GM18508 (cell line): ENCODE measurements around the gene CRIM1.

ENCODE experiments used
- ATAC-seq: cut with Tn5 transposase; IDR thresholded peaks from one replicate; pipeline ENCODE4 v1.9.1; 2021; ENCODE audit warnings: moderate number of reproducible peaks; ENCODE audit not compliant: insufficient read depth, unreplicated experiment

The CRIM1 gene

DNA sequence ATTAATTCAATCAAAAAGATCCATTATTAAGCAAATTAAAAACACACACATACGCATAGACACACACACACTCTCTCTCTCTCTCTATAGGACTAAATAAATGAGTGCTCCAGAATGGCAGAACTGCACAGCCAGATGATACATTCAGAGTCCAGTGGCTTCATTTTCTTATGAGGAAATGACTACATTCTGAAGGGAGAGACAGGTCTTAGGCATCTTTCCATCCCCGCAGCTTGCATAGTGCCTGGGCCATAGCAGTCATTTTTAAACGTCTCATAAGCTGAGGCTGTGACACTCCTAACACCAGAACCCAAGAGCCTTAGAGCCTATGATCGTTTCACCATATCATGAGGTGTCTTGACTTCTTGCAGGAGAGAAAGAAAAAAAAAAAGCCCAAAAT is 211.3 kb downstream of the CRIM1 start:
- ATAC-seq: no peak

DNA sequence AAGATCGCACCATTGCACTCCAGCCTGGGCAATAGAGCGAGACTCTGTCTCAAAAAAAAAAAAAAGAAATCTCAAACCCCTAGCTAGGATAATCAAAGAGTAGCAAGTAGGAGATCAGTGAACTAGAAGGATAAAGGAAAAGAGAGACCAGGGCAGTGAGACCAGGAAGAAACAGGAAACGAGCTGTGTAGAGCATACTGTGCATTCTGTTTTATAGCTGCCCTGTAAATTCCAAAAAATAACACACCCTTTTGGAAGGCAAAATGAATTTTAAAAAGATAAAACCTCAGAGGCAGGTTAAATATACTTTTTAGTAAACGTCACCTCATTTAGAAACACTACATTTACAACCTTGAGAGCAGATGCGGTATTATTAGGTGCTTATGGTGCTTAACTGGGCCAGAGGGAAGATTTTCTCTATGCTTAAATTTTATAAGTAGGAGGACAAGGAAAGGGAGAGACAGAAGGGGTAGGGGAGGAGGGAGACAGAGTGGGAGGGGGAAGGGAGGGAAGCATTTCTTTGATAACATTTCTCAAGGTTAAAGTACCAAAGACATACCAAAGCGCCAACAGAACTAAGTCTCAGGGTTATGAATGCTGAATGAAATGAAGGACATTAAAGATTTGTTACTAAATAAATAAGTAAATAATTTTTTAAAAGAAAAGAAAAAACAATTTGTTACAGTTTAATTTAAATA is 212.3 kb downstream of the CRIM1 start:
- ATAC-seq: no peak

DNA sequence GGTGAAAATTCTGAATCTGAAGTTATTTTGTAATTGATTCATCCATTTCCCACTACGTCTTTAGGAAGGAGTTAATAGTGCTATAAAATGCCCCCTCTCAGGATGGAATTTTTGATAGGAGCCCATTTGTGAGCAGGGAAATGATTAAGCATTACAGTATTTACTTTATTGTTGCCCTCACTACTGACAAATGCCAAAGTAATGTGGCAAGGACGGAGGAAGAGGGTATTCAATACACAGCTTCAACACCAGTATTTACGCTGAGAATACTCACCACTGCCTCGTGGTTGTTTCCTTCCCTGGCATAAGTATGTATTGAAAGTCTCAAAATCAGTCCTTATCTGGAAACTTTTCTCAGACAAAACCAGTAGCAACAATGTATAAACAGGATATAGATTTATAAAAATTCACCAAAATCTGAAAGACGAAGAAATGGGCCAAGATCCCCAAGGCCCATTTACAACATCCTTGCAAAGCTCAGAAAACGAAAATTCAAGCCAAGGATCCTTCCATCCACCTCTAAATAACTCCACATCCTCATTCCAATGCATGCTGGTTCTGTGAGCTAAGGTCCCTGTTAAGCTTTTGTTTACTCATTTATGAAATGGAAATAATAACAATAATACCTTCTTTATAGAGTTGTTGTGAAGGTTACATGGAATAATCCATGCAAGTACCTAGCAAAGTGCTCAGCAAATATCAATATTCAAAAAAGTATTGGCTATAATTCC is 213.1 kb downstream of the CRIM1 start:
- no peak for ATAC-seq

DNA sequence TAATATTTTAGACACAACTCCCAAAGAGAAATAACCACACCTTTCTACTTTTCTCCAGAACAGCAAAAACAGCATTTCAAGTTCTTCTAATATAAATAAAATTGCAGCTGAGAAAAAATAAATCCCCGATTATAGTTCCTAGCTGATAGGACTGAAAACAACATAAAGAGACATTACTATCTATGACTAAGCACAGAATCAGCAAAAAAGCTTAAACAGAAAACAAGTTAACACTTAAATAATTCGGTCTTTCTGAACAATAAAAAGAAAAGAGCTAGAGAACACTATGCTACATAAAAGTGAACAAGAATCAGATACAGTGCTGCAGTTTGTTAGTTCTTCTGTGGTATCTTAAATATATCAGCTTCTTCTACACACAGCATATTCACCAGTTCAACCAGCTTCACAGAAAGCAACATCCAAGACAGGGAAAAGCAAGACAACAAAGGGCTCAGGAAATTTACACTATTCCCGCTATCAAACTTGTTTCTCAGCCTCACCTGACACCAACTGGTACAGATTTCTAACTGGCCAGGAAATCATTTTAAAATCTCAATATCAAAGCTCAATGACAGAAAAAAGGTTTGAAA is 213.8 kb downstream of the CRIM1 start:
- no peak for ATAC-seq

DNA sequence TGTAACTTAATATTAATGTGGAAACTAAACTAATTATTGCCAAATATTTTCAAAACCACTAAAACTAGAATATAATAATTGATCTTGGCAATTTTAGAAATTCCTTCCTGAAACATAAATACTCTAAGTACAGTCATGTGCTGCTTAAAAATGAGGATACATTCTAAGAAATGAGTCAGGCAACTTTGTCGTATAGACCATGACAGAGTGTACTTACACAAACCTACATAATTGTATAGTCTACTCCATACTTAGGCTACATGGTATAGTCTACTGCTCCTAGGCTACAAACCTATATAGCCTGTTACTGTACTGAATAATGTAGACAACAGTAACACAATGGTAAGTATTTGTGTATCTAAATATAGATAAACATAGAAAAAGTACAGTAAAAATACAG is 214.8 kb downstream of the CRIM1 start:
- no peak for ATAC-seq

DNA sequence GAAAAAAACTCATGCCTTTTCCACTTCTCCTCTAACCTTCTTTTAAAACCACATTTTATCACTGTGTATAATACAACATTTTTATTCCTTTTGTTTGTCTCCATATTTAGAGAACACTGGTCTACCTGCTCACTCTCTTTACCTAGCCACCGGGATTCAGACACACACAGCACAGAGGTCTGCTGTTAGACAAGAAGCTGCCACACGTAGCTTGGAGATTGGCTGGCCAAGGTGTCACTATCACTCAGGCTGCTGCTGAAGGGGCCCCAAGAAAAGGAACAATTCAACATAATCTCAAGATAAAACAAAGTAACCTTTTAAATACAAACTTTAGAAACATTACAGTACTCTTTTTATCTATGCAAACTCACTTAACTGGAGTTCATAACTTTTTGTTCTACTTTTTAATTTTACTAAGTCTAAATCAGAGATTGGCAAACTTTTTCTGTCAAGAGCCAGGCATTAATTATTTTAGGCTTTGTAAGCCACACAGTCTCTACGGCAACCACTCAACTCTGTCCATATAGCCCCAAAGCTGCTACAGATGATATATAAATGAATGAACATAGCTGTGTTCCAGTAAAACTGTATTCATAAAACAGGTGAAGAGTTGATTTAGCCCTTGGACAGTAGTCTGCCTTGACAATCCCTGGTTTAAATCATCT is 216.6 kb downstream of the CRIM1 start:
- no peak for ATAC-seq

DNA sequence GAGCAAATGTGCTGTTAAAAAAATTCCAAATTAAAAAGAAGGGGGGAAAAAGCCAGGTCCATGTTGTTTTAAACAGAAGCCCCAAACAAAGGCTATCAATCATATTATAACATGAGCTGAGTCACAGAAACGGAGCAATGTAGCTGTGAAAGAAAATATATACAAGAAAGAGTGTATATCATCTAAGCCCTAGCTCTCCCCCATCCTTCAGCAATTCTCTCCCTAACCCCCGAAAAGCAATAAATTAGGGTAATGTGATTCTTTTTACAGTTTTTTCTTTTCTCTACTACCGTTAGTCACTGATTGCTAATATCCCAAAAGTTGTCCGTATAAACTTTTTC is 217.1 kb downstream of the CRIM1 start:
- no peak for ATAC-seq

DNA sequence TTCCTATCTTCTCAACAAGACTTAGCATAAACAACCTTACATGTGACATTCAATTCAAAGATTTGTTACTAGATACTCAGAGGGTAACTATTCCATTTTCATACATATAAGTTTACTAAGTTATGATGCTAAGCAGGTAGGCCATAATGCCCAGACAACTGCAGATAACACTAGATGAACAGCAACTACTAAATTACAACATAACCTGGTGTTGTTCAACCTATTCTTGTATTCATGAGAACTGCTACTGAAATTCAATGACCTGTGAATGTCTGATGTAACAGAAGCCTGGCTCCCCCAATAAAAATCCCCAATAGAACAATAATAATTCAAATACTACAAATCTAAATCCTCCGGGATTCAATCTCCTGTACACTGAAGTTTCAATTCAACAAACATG is 217.6 kb downstream of the CRIM1 start:
- no peak for ATAC-seq

DNA sequence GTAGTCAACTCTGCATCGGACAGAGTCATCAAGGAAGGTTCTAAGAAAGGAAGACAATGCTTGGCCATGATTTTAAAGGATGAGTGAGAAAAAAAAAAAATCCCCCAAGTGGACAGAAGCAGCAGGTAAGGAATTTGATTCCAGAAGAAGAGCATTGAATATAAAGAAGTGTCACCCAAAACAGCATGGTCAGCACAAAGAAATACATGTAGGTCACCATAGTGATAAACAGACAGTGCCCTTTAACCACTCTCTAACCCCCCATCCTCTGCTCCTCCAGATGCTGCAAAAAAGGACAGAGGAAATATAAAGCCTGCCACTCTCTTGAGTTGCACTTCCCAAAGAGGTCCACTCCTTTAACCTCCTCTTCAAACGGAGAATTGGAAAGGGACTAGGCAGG is 219.0 kb downstream of the CRIM1 start:
- ATAC-seq: no peak

DNA sequence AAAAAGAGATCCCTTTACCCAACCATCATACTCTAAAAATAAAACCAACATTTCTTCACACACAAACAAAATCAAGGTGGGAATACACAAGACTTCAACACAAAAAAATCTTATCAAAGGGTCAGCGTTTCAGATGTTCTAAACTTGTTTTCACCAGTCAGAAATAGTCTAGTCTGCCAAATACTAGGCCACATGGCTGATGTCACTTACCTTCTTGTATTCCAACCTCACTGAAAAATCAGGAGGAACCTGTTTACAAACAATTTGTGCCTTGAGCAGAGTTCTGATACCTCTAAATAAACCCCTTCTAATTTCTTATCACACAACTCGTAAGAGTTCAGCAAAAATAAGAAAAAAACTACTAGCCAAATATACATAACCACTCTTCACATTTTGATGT is 222.3 kb downstream of the CRIM1 start:
- no peak for ATAC-seq

DNA sequence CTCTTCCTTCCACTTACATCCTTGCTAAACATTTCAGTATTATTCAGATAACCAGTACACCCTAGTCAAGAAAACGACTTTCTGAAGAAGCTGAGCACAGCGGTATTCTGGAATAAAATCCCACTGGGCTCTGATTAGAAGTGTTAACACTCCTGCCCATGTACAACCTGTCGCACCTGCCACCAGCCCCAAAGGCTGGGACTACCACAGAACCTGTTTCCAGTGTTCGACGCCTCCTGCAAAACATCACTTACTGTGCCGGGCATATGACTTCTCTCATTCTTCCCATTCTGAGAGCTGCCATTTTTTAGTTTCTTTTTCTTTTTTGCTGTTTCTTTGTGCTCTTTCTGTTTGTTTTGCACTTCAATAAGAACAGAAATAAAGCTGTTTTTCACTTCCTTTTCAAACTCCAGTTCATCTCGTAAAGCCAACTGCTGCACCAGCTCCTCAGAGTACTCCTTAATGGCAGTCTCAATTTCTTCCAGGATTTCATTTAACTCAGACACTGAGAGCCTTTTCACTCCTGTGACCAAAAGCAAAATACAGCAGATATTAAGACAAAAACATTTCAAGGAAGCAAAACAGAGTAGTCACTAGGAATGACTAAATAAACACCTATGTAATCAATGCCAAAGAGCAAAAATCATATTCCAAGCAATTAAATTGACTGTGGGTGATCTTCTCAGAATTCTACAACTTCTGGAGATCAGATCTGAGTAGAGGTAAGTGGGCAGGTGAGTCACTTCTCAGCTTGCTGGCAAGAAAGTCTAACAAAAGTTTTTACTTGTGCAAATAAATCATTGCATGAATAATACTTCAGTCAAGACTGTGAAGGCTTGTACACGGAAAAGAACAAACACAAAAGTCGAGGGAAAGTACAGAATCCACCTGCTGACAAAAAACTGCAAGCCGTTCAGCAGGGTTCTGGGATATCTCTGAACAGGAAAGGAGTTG is 223.0 kb downstream of the CRIM1 start:
- ATAC-seq: no peak

DNA sequence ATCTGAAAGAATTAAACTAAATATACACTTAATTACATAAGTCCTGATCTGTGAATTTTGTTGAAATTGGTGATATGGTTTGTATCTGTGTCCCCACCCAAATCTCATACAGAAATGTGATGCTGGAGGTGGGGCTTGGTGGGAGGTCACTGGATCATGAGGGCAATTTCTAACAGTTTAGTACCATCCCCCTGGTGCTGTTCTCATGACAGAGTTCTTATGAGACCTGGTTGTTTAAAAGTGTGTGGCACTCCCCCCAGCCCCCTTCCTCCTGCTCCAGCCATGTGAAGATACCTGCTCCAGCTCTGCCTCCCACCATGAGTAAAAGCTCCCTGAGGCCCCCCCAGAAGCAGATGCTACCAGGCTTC is 223.7 kb downstream of the CRIM1 start:
- no peak for ATAC-seq

DNA sequence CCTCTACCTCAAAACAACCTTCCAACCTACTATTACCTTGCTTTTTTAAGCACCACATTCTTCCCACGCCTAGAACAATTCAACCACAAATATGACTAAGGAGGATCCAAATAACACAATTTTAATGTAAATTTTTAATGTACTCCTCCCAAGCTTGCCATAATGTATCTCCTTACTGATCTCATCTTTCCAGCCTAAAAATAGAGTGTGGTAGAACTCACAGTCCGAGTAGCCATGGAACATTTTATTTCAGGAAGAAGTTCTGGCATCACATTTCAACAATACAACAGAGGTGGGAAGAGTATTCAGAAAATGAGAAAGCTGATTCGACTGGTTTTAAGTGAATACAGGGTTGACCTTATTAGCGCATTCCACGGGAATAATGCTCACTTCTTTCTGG is 227.0 kb downstream of the CRIM1 start:
- ATAC-seq: no peak

DNA sequence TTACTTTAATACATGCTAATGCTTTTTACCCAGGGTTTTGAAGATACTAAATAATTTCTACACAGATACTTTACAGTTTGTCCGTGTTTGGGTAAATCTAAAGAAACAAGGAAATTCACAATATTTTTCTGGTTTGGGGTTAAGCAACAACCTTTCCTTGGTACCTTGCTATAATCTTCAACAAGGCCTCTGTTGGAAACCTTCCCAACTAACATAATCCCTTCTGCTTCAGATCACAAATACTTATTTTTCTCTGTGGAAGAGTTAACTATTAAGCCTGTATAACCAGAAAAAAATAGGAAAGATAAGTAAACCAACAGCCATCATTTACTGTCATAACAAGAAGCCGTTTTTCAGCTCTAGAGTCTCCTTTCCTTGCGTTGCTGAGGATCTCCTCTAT is 227.4 kb downstream of the CRIM1 start:
- no peak for ATAC-seq

DNA sequence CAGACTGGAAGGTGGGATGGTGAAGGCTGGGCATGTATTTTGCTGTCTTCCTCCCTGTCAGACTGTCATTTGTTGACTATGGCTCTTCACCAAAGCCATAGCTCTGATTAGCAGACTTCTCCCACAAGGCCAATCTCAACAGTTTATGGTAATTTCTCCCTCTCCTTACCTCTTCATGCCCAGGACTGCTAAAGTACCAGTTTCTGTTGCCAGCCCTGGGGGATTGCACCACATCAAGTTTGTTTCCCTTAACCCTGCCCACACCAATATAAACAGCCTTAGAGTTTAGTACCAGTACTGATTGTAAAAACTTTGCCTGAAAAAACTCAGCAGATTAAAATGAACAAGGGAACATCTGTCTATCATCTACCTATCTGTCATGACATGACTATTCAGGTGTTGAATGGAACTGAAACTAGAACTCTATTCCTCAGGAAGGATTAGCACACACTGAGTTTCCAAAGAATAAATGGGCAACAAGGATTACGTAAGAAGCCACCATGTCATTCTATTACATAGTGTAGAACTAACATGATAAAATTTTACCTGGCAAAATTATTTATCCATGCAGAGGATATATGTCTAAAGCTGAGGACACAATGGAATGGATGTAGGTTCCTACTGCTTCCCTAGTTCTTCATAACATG is 228.7 kb downstream of the CRIM1 start:
- no peak for ATAC-seq

DNA sequence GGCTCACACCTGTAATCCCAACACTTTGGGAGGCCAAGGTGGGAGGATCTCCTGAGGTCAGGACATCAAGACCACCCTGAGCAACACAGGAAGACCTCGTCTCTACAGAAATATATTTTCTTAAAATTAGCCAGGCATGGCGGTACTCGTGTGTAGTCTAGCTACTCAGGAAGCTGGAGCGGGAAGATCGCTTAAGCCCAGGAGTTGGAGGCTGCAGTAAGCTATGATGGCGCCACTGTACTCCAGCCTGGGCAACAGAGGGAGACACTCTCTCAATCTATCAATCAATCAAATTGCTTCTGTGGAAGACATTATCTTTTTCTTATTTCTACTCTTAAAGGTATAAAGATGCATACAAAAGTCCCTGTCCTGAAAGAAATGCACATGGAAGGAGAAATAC is 231.1 kb downstream of the CRIM1 start:
- no peak for ATAC-seq

DNA sequence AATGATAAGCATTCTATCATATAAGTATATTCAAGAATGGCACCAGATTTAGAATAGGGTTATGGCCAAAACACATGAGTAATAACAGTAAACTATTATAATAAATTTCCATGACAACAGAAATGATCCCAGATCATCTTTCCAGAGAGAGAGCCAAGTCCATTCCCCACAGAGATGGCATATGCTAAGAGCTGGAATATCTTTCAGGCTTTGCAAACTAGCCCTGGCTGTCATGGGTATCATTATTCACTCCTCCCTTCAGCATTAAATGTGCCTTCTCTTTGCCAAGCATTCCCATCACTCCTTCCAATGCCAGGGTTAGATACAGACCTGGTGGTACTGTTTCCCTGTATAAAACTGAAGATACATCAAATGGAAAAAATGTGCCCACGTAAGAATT is 231.5 kb downstream of the CRIM1 start:
- no peak for ATAC-seq

DNA sequence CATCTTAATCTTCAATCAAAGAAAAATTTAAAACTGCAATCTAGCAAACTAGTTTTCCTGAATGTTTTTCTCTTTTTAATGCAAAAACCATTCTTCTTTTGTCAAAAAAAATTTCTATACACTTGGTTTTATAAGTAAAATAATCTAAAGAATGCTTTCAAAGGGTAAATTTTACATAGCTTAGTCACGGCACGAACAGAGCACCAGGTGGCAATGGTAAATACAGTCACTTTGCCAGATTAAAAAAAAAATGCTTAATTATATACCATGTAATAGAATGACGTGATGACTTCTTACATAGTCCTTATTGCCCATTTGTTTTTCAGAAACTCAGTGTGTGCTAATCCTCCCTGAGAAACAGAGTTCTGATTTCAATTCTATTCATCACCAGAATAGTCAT is 232.0 kb downstream of the CRIM1 start:
- no peak for ATAC-seq

DNA sequence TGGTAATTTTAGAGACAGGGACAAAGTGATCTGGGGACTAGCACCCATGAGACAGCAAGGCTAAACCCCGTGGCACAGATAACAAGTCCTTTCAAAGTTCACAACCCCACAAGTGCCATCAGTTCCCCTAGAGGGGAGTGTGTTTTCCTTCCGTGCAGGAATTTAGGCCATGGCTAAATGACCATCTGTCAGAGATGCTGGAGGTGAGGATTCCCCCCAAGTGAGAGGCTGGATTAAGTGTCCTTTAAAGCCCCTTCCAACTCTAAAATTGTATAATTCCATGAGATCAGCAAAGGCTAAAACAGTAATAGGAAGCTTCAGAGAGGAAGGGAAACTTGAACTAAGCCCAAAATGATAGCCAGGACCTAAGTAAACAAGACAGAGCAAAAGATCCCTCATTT is 233.7 kb downstream of the CRIM1 start:
- ATAC-seq: no peak

DNA sequence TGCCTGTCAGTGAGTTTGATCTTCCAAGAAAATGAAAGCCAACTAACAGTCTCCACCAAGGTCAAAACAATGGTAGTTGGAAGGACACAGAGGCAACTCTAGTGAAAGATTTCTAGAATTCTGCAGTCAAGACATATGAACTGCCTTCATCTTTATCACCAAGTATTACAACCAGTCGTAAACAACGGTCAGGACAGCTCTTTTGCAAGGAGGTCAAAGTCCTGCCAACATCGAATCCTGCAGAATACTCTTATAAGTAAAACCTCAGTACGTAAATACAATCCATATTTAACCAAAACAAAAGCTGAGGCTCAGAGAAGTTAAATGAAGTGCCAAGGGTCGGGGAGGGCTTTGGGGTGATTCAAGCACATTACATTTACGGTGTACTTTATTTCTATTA is 239.3 kb downstream of the CRIM1 start:
- no peak for ATAC-seq
